Midbrain (tissue), 1 donor: ENCODE measurements around the gene ZNF771.

ENCODE experiments used
- DNase-seq: peaks from one replicate; lab custom pipeline; 2025; lab: John Stamatoyannopoulos, UW

Gene ZNF771

GRCh38 chr16:30464078-30464477 is 56.7 kb downstream of the ZNF771 start:
- no peak for DNase-seq
